HCT116 (cell line): Measurements from ENCODE around the gene GK2.

ENCODE experiments used
- CBX3 ChIP-seq: IDR thresholded peaks from 2 replicates; pipeline ENCODE4 v1.6.1; 2012; ENCODE audit warnings: low read depth
- CTCF ChIP-seq, 3 experiments: fragments of 200-600 bp in 1 of 3; sonication (generic) in 1 of 3; IDR thresholded peaks in 2 of 3; conservative IDR thresholded peaks in 1 of 3; 2 replicates each; pipeline ENCODE4 v1.5.1; 2012 to 2017; ENCODE audit warnings: low read depth in 2 of 3, low read length in 2 of 3, antibody characterized with exemption in 1 of 3, borderline replicate concordance in 1 of 3, control low read depth in 1 of 3, mild to moderate bottlenecking in 1 of 3, mixed read lengths in 1 of 3, mixed run types in 1 of 3, moderate library complexity in 1 of 3; ENCODE audit not compliant: insufficient read depth in 1 of 3
- EZH2 ChIP-seq: fragments of 200-600 bp; sonication (generic); IDR thresholded peaks from 2 replicates; pipeline ENCODE4 v1.6.1; 2017; ENCODE audit warnings: antibody characterized with exemption, mixed run types
- MAX ChIP-seq: IDR thresholded peaks from 2 replicates; pipeline ENCODE4 v1.6.1; 2012
- POLR2A ChIP-seq: IDR thresholded peaks from 2 replicates; pipeline ENCODE4 v1.7.0; 2011; ENCODE audit warnings: borderline replicate concordance; ENCODE audit not compliant: insufficient read depth, insufficient read length; ENCODE audit errors: extremely low read depth
- POLR2AphosphoS5 ChIP-seq: IDR thresholded peaks from 2 replicates; pipeline ENCODE4 v1.6.1; 2011; ENCODE audit warnings: mild to moderate bottlenecking, low read depth, low read length, moderate library complexity
- REST ChIP-seq: IDR thresholded peaks from 2 replicates; pipeline ENCODE4 v1.6.1; 2012; ENCODE audit warnings: low read depth
- SP1 ChIP-seq: IDR thresholded peaks from 2 replicates; pipeline ENCODE4 v1.6.1; 2012; ENCODE audit warnings: low read depth

GRCh38 chr4:79454656-79455055 lies 46.6 kb upstream of the GK2 start:
- TF ChIP-seq CTCF (IDR thresholded peaks at IDR 0.05 in 2 of 3, conservative IDR thresholded peaks at IDR 0.05 in 1 of 3; ENCODE audit: borderline replicate concordance in 1 of 3, insufficient read depth in 1 of 3, low read depth in 2 of 3, low read length in 2 of 3) (no peak), POLR2A (no peak), POLR2AphosphoS5 (no peak), REST (no peak), MAX (no peak), EZH2 (no peak), SP1 (no peak), CBX3 (no peak)
